Endodermal cell (in vitro differentiated cells): ENCODE data around the gene COL13A1. TPM values are rescaled to one million over a fixed set of nuclear protein-coding genes. Genes with fewer than 3 reads are reported as not detected.

Source experiments
- DNase-seq: peaks from one replicate; pipeline ENCODE4 v3.0.0-alpha.2; 2017
- H3K27ac ChIP-seq: 2 replicates; pipeline ENCODE4 v1.5.1; 2013; ENCODE audit warnings: mild to moderate bottlenecking, low read depth, low read length, moderate library complexity
- H3K27me3 ChIP-seq: 2 replicates; pipeline ENCODE4 v1.6.1; 2013; ENCODE audit warnings: mild to moderate bottlenecking, low read length, moderate library complexity; ENCODE audit not compliant: insufficient read depth, control insufficient read depth, poor library complexity, severe bottlenecking
- H3K36me3 ChIP-seq: 2 replicates; pipeline ENCODE4 v1.7.0; 2013; ENCODE audit warnings: mild to moderate bottlenecking, low read length, moderate library complexity; ENCODE audit not compliant: control insufficient read depth, insufficient read depth
- H3K4me1 ChIP-seq: one replicate; pipeline ENCODE4 v1.7.0; 2013; ENCODE audit warnings: low read length; ENCODE audit not compliant: control insufficient read depth, insufficient read depth
- H3K4me3 ChIP-seq: 2 replicates; pipeline ENCODE4 v1.5.1; 2013; ENCODE audit warnings: mild to moderate bottlenecking, low read length, moderate library complexity
- H3K9ac ChIP-seq: 2 replicates; pipeline ENCODE4 v1.6.1; 2013; ENCODE audit warnings: mild to moderate bottlenecking, low read length, moderate library complexity; ENCODE audit not compliant: poor library complexity, severe bottlenecking; ENCODE audit errors: extremely low read depth
- H3K9me3 ChIP-seq: 2 replicates; pipeline ENCODE4 v1.6.1; 2013; ENCODE audit warnings: mild to moderate bottlenecking, low read length, moderate library complexity; ENCODE audit not compliant: control insufficient read depth
- H3K27ac Mint-ChIP-seq: 2 replicates; pipeline ENCODE4 v1.8.0; 2020; ENCODE audit warnings: mixed read lengths
- H3K27me3 Mint-ChIP-seq: 2 replicates; pipeline ENCODE4 v1.8.0; 2021; ENCODE audit warnings: mild to moderate bottlenecking, mixed read lengths; ENCODE audit not compliant: insufficient read depth
- H3K36me3 Mint-ChIP-seq: 2 replicates; pipeline ENCODE4 v1.8.0; 2020; ENCODE audit warnings: low read depth, mixed read lengths
- H3K4me1 Mint-ChIP-seq: 2 replicates; pipeline ENCODE4 v1.8.0; 2020; ENCODE audit warnings: mixed read lengths
- H3K4me3 Mint-ChIP-seq: 2 replicates; pipeline ENCODE4 v1.8.0; 2020; ENCODE audit warnings: mild to moderate bottlenecking, moderate library complexity, mixed read lengths
- H3K9me3 Mint-ChIP-seq: 2 replicates; pipeline ENCODE4 v1.8.0; 2020; ENCODE audit warnings: mild to moderate bottlenecking, mixed read lengths
- WGBS, 2 experiments: methylation state at CpG; one replicate each; pipeline versions ENCODE4 v1.1.5 to v1.1.7; 2013; ENCODE audit warnings: missing lambda C conversion rate in 2 of 2, mixed read lengths in 1 of 2; ENCODE audit not compliant: insufficient coverage in 1 of 2, insufficient read length in 1 of 2; 5-methylcytosine and 5-hydroxymethylcytosine counted together
- long read RNA-seq, 4 experiments: library from polyadenylated mRNA in 2 of 4; library from RNA in 1 of 4; library from capped mRNA in 1 of 4; stranded (forward) in 3 of 4; unstranded in 1 of 4; transcript quantifications; one replicate each; pipeline ENCODE4 v2.0.0, GENCODE V29; 2020 to 2021; ENCODE audit warnings: inconsistent platforms in 1 of 4
- polyA plus RNA-seq, 2 experiments: library from polyadenylated mRNA; stranded (reverse); fragments of 50-300 nt; gene quantifications; one replicate each; pipeline ENCODE4 v1.2.3, GENCODE V29; 2013
- total RNA-seq, 2 donors: library from RNA; stranded (reverse); fragmentation: NEBNext Ultra II Directional in 1 of 2; extraction: Animal tissue kit (Norgen Biotek cat#: 25700) in 1 of 2; gene quantifications; 2 replicates in 1 of 2; 3 replicates in 1 of 2; pipeline ENCODE4 v1.2.1, GENCODE V29; 2021
- TF ChIP-seq, protein P1 (sequence below): fragments of 200-600 bp; sonication (generic); conservative IDR thresholded peaks from 2 replicates; pipeline ENCODE4 v1.5.0; 2021; ENCODE audit warnings: antibody characterized with exemption, mild to moderate bottlenecking

COL13A1 gene
- total RNA-seq = 10 to 100 TPM; 15.9 to 20.7 TPM
- 5.3 TPM for polyA plus RNA-seq (2013, experiment 1 of 2)
- 7.2 TPM for polyA plus RNA-seq (2013, experiment 2 of 2)
- long read RNA-seq, experiment 1 = 0 reads
- long read RNA-seq, experiment 2, partial matches to known transcripts = 3 of 18 reads
- long read RNA-seq, experiment 2, other reads (novel, unspliced or antisense) = 11 of 18 reads
- long read RNA-seq, experiment 3, partial matches to known transcripts = 8 of 57 reads
- long read RNA-seq, experiment 3, other reads (novel, unspliced or antisense) = 49 of 57 reads
- long read RNA-seq, experiment 4, partial matches to known transcripts = 4 of 9 reads
- long read RNA-seq, experiment 4, other reads (novel, unspliced or antisense) = 5 of 9 reads

GRCh38 chr10:69801434-69802315 is at the start of gene COL13A1:
Gene COL13A1 (plus strand): TSS chr10:69801906. CDS start chr10:69802424, 518 bp downstream.
- Histone ChIP-seq H3K9ac (peak within 1 kb of the TSS; percentile 47), H3K27me3 (peaks cover 12% of the 10 kb centered on the region), H3K4me1 (peaks cover 4% of the 10 kb centered on the region), H3K27ac (no peak within 1 kb of the TSS), H3K4me3 (peak within 1 kb of the TSS; percentile 89), H3K36me3 (no peaks in the 10 kb centered on the region), H3K9me3 (no peaks in the 10 kb centered on the region)
- Mint-ChIP-seq H3K36me3 (no peaks in the 10 kb centered on the region), H3K27me3 (peaks cover 37% of the 10 kb centered on the region), H3K9me3 (no peaks in the 10 kb centered on the region), H3K4me1 (peaks cover 42% of the 10 kb centered on the region), H3K4me3 (peak within 1 kb of the TSS; percentile 74), H3K27ac (peak within 1 kb of the TSS; percentile 86)
- peak; percentile 97 for DNase-seq
- TF ChIP-seq, protein P1, sequence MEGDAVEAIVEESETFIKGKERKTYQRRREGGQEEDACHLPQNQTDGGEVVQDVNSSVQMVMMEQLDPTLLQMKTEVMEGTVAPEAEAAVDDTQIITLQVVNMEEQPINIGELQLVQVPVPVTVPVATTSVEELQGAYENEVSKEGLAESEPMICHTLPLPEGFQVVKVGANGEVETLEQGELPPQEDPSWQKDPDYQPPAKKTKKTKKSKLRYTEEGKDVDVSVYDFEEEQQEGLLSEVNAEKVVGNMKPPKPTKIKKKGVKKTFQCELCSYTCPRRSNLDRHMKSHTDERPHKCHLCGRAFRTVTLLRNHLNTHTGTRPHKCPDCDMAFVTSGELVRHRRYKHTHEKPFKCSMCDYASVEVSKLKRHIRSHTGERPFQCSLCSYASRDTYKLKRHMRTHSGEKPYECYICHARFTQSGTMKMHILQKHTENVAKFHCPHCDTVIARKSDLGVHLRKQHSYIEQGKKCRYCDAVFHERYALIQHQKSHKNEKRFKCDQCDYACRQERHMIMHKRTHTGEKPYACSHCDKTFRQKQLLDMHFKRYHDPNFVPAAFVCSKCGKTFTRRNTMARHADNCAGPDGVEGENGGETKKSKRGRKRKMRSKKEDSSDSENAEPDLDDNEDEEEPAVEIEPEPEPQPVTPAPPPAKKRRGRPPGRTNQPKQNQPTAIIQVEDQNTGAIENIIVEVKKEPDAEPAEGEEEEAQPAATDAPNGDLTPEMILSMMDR = no peak
- WGBS, 2 experiments = 0% methylated on average over 18 to 57 of the region's 58 CpGs

DNA sequence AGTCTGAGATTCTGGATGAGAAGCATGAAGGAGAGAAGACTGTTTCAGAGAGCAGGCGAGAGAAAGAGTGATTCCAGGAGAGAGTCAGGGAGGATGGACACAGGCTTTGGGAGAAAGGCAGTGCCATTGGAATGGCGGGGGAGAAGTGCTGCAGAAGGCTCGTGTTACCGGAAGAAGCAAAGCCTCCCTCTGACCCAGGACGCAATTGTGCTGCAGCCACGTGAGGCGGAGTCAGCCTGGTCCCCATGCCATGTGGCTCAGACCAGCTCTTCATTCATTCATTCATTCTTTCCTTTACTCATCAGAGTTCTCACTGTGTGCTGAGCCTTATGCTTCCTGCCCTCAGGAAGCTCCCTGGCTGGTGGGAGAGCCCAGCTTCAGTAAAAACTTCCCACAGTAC is 49.2 kb upstream of the COL13A1 start:
- Mint-ChIP-seq H3K4me3 (no peak overlapping the region), H3K4me1 (no peaks in the 10 kb centered on the region), H3K9me3 (no peaks in the 10 kb centered on the region), H3K36me3 (no peaks in the 10 kb centered on the region), H3K27ac (no peak overlapping the region), H3K27me3 (peaks cover 29% of the 10 kb centered on the region)
- WGBS, 2 experiments = 82% methylated on average over 6 to 7 of the region's 7 CpGs
- Histone ChIP-seq H3K27ac (no peak overlapping the region), H3K27me3 (no peaks in the 10 kb centered on the region), H3K9me3 (no peaks in the 10 kb centered on the region), H3K9ac (no peak overlapping the region), H3K36me3 (no peaks in the 10 kb centered on the region), H3K4me1 (no peaks in the 10 kb centered on the region), H3K4me3 (no peak overlapping the region)
- TF ChIP-seq, protein P1 = no peak
- DNase-seq = no peak

- no peak overlapping the region for H3K4me3 Mint-ChIP-seq
- no peaks in the 10 kb centered on the region for H3K9me3 Mint-ChIP-seq
- DNase-seq = no peak
- H3K27ac ChIP-seq = no peak overlapping the region
- no peaks in the 10 kb centered on the region for H3K4me1 ChIP-seq
- no peaks in the 10 kb centered on the region for H3K36me3 Mint-ChIP-seq
- no peaks in the 10 kb centered on the region for H3K36me3 ChIP-seq
- no peak overlapping the region for H3K27ac Mint-ChIP-seq
- H3K27me3 ChIP-seq = no peaks in the 10 kb centered on the region
- no peaks in the 10 kb centered on the region for H3K4me1 Mint-ChIP-seq
- no peaks in the 10 kb centered on the region for H3K9me3 ChIP-seq
- TF ChIP-seq, protein P1 = no peak
- no peak overlapping the region for H3K9ac ChIP-seq
- H3K27me3 Mint-ChIP-seq = peaks cover 35% of the 10 kb centered on the region
- H3K4me3 ChIP-seq = no peak overlapping the region
- WGBS, 2 experiments = 67 to 85% methylated on average over 1 of the region's 1 CpG
Observed at GRCh38 chr10:69756279-69756678, 45.4 kb upstream of the COL13A1 start.
